ENCODE data around the gene LCK. TPM values are rescaled to one million over a fixed set of nuclear protein-coding genes. Genes with fewer than 3 reads are reported as not detected.

Gene LCK
- 0.11 and 0.17 TPM in 2 replicates for total RNA-seq

GRCh38 chr1:32250893-32251716, at the start of gene LCK:
Gene LCK (plus strand): TSS chr1:32251265. CDS start chr1:32274330, 23,065 bp downstream.

GRCh38 chr1:32205401-32206370, 45.4 kb upstream of the LCK start, which contains the start of gene IQCC:
Gene IQCC (plus strand): TSS chr1:32205671. CDS start chr1:32205682, 11 bp downstream.

GRCh38 chr1:32208891-32209328, 42.2 kb upstream of the LCK start, which contains the start of gene DCDC2B:
Gene DCDC2B (plus strand): TSS chr1:32209089. CDS start chr1:32209094, 5 bp downstream.

GRCh38 chr1:32221980-32222755, 28.9 kb upstream of the LCK start, which contains the start of the genes EIF3I and TMEM234:
Gene EIF3I (plus strand): TSS chr1:32222407. CDS start chr1:32222442, 35 bp downstream.
Gene TMEM234 (minus strand): TSS chr1:32222353. CDS start chr1:32222322, 31 bp downstream.

GRCh38 chr1:32246888-32247273, 4.2 kb upstream of the LCK start, which contains the start of gene FAM167B:
Gene FAM167B (plus strand): TSS chr1:32247222. CDS start chr1:32247422, 200 bp downstream.

GRCh38 chr1:32291708-32292538, 40.9 kb downstream of the LCK start, which contains the start of gene HDAC1:
Gene HDAC1 (plus strand): TSS chr1:32292083. CDS start chr1:32292170, 87 bp downstream.

Other genes starting within 250 kb of the LCK start
- gene KHDRBS1, start 237.4 kb upstream of the LCK start, total RNA-seq: 47.8 and 60.2 TPM in 2 replicates
- 9.1 and 10.8 TPM in 2 replicates for gene TMEM39B, start 178.3 kb upstream of the LCK start, total RNA-seq
- 27.4 and 30.3 TPM in 2 replicates for gene KPNA6, start 143.2 kb upstream of the LCK start, total RNA-seq
- gene TXLNA, start 71.6 kb upstream of the LCK start, total RNA-seq: 61.2 and 70.6 TPM in 2 replicates
- 13.4 and 17.2 TPM in 2 replicates for gene CCDC28B, start 50.7 kb upstream of the LCK start, total RNA-seq
- 0.87 and 1.2 TPM in 2 replicates for gene IQCC, start 45.6 kb upstream of the LCK start, total RNA-seq
- not detected in 2 replicates for gene DCDC2B, start 42.2 kb upstream of the LCK start, total RNA-seq
- gene TMEM234, start 28.9 kb upstream of the LCK start, total RNA-seq: 10.4 and 11.1 TPM in 2 replicates
- gene EIF3I, start 28.9 kb upstream of the LCK start, total RNA-seq: 251 and 296 TPM in 2 replicates
- gene FAM167B, start 4.0 kb upstream of the LCK start, total RNA-seq: 0.17 and 0.22 TPM in 2 replicates
- 143 and 168 TPM in 2 replicates for gene HDAC1, start 40.8 kb downstream of the LCK start, total RNA-seq
- 128 and 185 TPM in 2 replicates for gene MARCKSL1, start 85.0 kb downstream of the LCK start, total RNA-seq
- 0.86 and 0.98 TPM in 2 replicates for gene FAM229A, start 111.2 kb downstream of the LCK start, total RNA-seq
- gene TSSK3, start 111.3 kb downstream of the LCK start, total RNA-seq: 0.09 and 0.11 TPM in 2 replicates
- 38.0 and 47.8 TPM in 2 replicates for gene BSDC1, start 143.2 kb downstream of the LCK start, total RNA-seq
- under 0.01 TPM in 2 replicates for gene ZBTB8B, start 213.8 kb downstream of the LCK start, total RNA-seq

Measured in dermis lymphatic vessel endothelial cell (primary cell).